Body of pancreas (tissue), 4 donors: Measurements from ENCODE around the gene GOLT1A. TPM values are rescaled to one million over a fixed set of nuclear protein-coding genes. Genes with fewer than 3 reads are reported as not detected.
A peak's percentile ranks its signal among the peaks of the same experiment; 100 is the strongest.

Experiments
- ATAC-seq: fragments of 150-250 bp; one replicate; pipeline ENCODE4 v1.9.1; 2016
- DNase-seq, 4 donors: peaks; one replicate each; pipeline ENCODE4 v3.0.0-alpha.2; 2019
- H3K27ac ChIP-seq, 4 donors: fragments of 200-600 bp; sonication (generic); 1 replicate in 3 of 4; 2 replicates in 1 of 4; pipeline versions ENCODE4 v1.5.1 to v1.6.1; 2016 to 2019; ENCODE audit warnings: mild to moderate bottlenecking in 1 of 4, mixed read lengths in 1 of 4, moderate library complexity in 1 of 4
- H3K27me3 ChIP-seq, 2 donors: fragments of 200-600 bp; sonication (generic); one replicate each; pipeline ENCODE4 v1.6.0; 2016; ENCODE audit warnings: mild to moderate bottlenecking in 1 of 2
- H3K36me3 ChIP-seq, 2 donors: fragments of 200-600 bp; sonication (generic); replicated peaks in 1 of 2; 2 replicates each; pipeline ENCODE4 v1.5.1; 2016; ENCODE audit warnings: low read depth in 2 of 2; ENCODE audit not compliant: insufficient read depth in 1 of 2
- H3K4me1 ChIP-seq: fragments of 200-600 bp; sonication (generic); one replicate; pipeline ENCODE4 v1.6.0; 2016
- H3K4me3 ChIP-seq, 2 donors: fragments of 200-600 bp; sonication (generic); 1 replicate in 1 of 2; 2 replicates in 1 of 2; pipeline ENCODE4 v1.5.1; 2016 to 2019
- H3K9me3 ChIP-seq, 3 donors: fragments of 200-600 bp; sonication (generic); 1 replicate in 2 of 3; 2 replicates in 1 of 3; pipeline ENCODE4 v1.5.1; 2016
- CTCF ChIP-seq, 7 experiments: fragments of 450-650 bp in 4 of 7; fragments of 200-600 bp in 3 of 7; sonication (generic) in 3 of 7; IDR thresholded peaks; one replicate each; pipeline ENCODE4 v1.5.1; 2016 to 2019; ENCODE audit warnings: antibody characterized with exemption in 7 of 7
- POLR2A ChIP-seq, 3 donors: fragments of 450-650 bp; IDR thresholded peaks; one replicate each; pipeline ENCODE4 v1.6.1; 2016; ENCODE audit warnings: antibody characterized with exemption in 3 of 3, mild to moderate bottlenecking in 2 of 3
- WGBS, 2 donors: methylation state at CpG; one replicate each; pipeline ENCODE4 v1.1.5; 2017; 5-methylcytosine and 5-hydroxymethylcytosine counted together
- intact Hi-C: fragments of 100-400 bp; cut with DNase I; formaldehyde crosslinking; loops from one replicate; pipeline ENCODE4 v1.15.1; 2023
- total RNA-seq, 2 donors: library from RNA; depleted of rRNA; stranded (reverse); fragments of >200 nt; gene quantifications; one replicate each; pipeline ENCODE4 v1.1.0, GENCODE V29; 2016

Gene GOLT1A
- total RNA-seq, 2 donors from 2014 or later: 6.5 TPM; not detected in 1

- Histone ChIP-seq H3K27ac (no peak overlapping the region), H3K36me3 (no peaks in the 10 kb centered on the region), H3K4me3 (no peak overlapping the region), H3K27me3 (no peaks in the 10 kb centered on the region), H3K4me1 (peaks cover 9% of the 10 kb centered on the region), H3K9me3 (no peaks in the 10 kb centered on the region)
- intact Hi-C loops: no loop called here
- ATAC-seq (no peak), DNase-seq (no peak)
- WGBS, 2 donors: 63 to 82% methylated on average over 5 of the region's 5 CpGs
- TF ChIP-seq CTCF (IDR thresholded peaks at IDR 0.05): no peak
- no peak for TF ChIP-seq POLR2A (IDR thresholded peaks at IDR 0.05)
Observed at GRCh38 chr1:204197068-204197467, 16.7 kb downstream of the GOLT1A start.

GRCh38 chr1:204196068-204196795, 17.6 kb downstream of the GOLT1A start, which contains the start of gene KISS1:
Gene KISS1, minus strand, starts transcription at chr1:204196491. Its CDS starts 3,615 bp downstream, at chr1:204192876.
- H3K36me3 ChIP-seq: no peaks in the 10 kb centered on the region
- no peak within 1 kb of the TSS for H3K4me3 ChIP-seq
- no peak for ATAC-seq
- peaks cover 9% of the 10 kb centered on the region for H3K4me1 ChIP-seq
- TF ChIP-seq POLR2A (IDR thresholded peaks at IDR 0.05) (no peak), CTCF (IDR thresholded peaks at IDR 0.05) (no peak)
- no peak for DNase-seq
- H3K27ac ChIP-seq: no peak within 1 kb of the TSS
- intact Hi-C loops: no loop called here
- no peaks in the 10 kb centered on the region for H3K27me3 ChIP-seq
- no peaks in the 10 kb centered on the region for H3K9me3 ChIP-seq
- WGBS, 2 donors: 41 to 48% methylated on average over 13 to 18 of the region's 18 CpGs

- 63 to 82% methylated on average over 5 to 7 of the region's 7 CpGs for WGBS, 2 donors
- H3K36me3 ChIP-seq: no peaks in the 10 kb centered on the region
- no peaks in the 10 kb centered on the region for H3K9me3 ChIP-seq
- intact Hi-C loops: no loop called here
- DNase-seq (no peak), ATAC-seq (no peak)
- TF ChIP-seq POLR2A (IDR thresholded peaks at IDR 0.05) (no peak), CTCF (IDR thresholded peaks at IDR 0.05) (no peak)
- H3K27me3 ChIP-seq: no peaks in the 10 kb centered on the region
- H3K27ac ChIP-seq: no peak overlapping the region
- no peak overlapping the region for H3K4me3 ChIP-seq
- peaks cover 9% of the 10 kb centered on the region for H3K4me1 ChIP-seq
Observed at GRCh38 chr1:204194771-204195170, 19.0 kb downstream of the GOLT1A start.

GRCh38 chr1:204194080-204194479, 19.7 kb downstream of the GOLT1A start:
- H3K9me3 ChIP-seq: no peaks in the 10 kb centered on the region
- WGBS, 2 donors: 16 to 48% methylated on average over 2 of the region's 2 CpGs
- no peak overlapping the region for H3K4me3 ChIP-seq
- H3K27me3 ChIP-seq: no peaks in the 10 kb centered on the region
- H3K36me3 ChIP-seq: no peaks in the 10 kb centered on the region
- DNase-seq (peak in 1 of 4 donors; percentile 33), ATAC-seq (no peak)
- H3K4me1 ChIP-seq: peaks cover 9% of the 10 kb centered on the region
- TF ChIP-seq CTCF (IDR thresholded peaks at IDR 0.05) (no peak), POLR2A (IDR thresholded peaks at IDR 0.05) (no peak)
- intact Hi-C loops: no loop called here
- H3K27ac ChIP-seq: no peak overlapping the region
